ENCODE measurements around the gene CCDC88A. TPM values are rescaled to one million over a fixed set of nuclear protein-coding genes. Genes with fewer than 3 reads are reported as not detected.

CCDC88A gene
- total RNA-seq (2014; rRNA removed; shearing (Covaris generic)) (98.4 and 109 TPM in 2 replicates), total RNA-seq (2022) (110 and 132 TPM in 2 replicates), Bru-seq, nascent RNA (percentile 88 among the genes with signal in this experiment), BruChase-seq, experiment 1, labeled RNA remaining after a 6-hour chase (percentile 88 among the genes with signal in this experiment), BruChase-seq, experiment 2, labeled RNA remaining after a 2-hour chase (percentile 88 among the genes with signal in this experiment)
- long read RNA-seq, full-length matches to known transcripts, result 8 of 29 reads
- long read RNA-seq, partial matches to known transcripts, result 14 of 29 reads
- long read RNA-seq, other reads (novel, unspliced or antisense), result 7 of 29 reads

GRCh38 chr2:55419679-55420438 is at the start of gene CCDC88A:
Gene CCDC88A (minus strand): TSS chr2:55419856. CDS start chr2:55419079, 777 bp downstream.
- TF ChIP-seq EZH2phosphoT487 (IDR thresholded peaks at IDR 0.05; ENCODE audit: borderline replicate concordance, low read depth, low read length) (no peak), CTCF (conservative IDR thresholded peaks at IDR 0.05; ENCODE audit: low read length) (peak; percentile 41; the same call in 1 of the 2 replicates)
- H3K4me3 ChIP-seq (ENCODE audit: low read depth, low read length, poor library complexity, severe bottlenecking), result peak within 1 kb of the TSS; percentile 81
- peaks cover 54% of the 10 kb centered on the region for H3K79me2 ChIP-seq (ENCODE audit: insufficient read depth, low read depth, low read length)
- no TSS peak for BruUV-seq (replicated peaks)
- CTCF ChIA-PET (ENCODE audit: unreplicated experiment), result no interaction called here
- POLR2A ChIA-PET, result interaction anchor here (0.6 to 1.2 kb wide), 6 partner anchors 10 to 787 kb away, joined by 3 to 8 read pairs (median 3); partner anchors contain the start of gene CFAP36
- H4K20me1 ChIP-seq (ENCODE audit: insufficient read depth, low read length), result peaks cover 10% of the 10 kb centered on the region; the same call in 1 of the 2 replicates
- peak; percentile 96 for DNase-seq (ENCODE audit: low spot score)
- H3K9me2 ChIP-seq (ENCODE audit: insufficient read depth, low read length), result no peaks in the 10 kb centered on the region
- peak within 1 kb of the TSS; percentile 73 for H3K27ac ChIP-seq (ENCODE audit: low read depth, low read length, poor library complexity, severe bottlenecking)
- H3K4me2 ChIP-seq (ENCODE audit: low read length), result peak within 1 kb of the TSS; percentile 95
- peaks cover 48% of the 10 kb centered on the region for H3K4me1 ChIP-seq (ENCODE audit: insufficient read depth, low read length, poor library complexity, severe bottlenecking)
- no peaks in the 10 kb centered on the region for H3K9me3 ChIP-seq (ENCODE audit: low read length)
- intact Hi-C loops (cut with micrococcal nuclease; ENCODE audit: unreplicated experiment), result loop anchor here (1.0 to 10.0 kb wide), 4 partner anchors 137 to 635 kb away; partner anchors contain the start of genes MTIF2 and PPP4R3B
- H3K36me3 ChIP-seq (ENCODE audit: insufficient read depth, low read length), result peaks cover 11% of the 10 kb centered on the region
- peak within 1 kb of the TSS; percentile 91 for H2AFZ ChIP-seq (ENCODE audit: low read length)

GRCh38 chr2:55461679-55462078 is 42.0 kb upstream of the CCDC88A start:
- Histone ChIP-seq H3K4me1 (ENCODE audit: insufficient read depth, low read length, poor library complexity, severe bottlenecking) (no peaks in the 10 kb centered on the region), H3K4me3 (ENCODE audit: low read depth, low read length, poor library complexity, severe bottlenecking) (no peak overlapping the region), H3K4me2 (ENCODE audit: low read length) (no peak overlapping the region), H3K27ac (ENCODE audit: low read depth, low read length, poor library complexity, severe bottlenecking) (no peak overlapping the region), H4K20me1 (ENCODE audit: insufficient read depth, low read length) (no peaks in the 10 kb centered on the region), H3K79me2 (ENCODE audit: insufficient read depth, low read depth, low read length) (no peaks in the 10 kb centered on the region), H3K9me3 (ENCODE audit: low read length) (no peaks in the 10 kb centered on the region), H2AFZ (ENCODE audit: low read length) (no peak overlapping the region), H3K9me2 (ENCODE audit: insufficient read depth, low read length) (no peaks in the 10 kb centered on the region), H3K36me3 (ENCODE audit: insufficient read depth, low read length) (no peaks in the 10 kb centered on the region)
- no TSS peak for BruUV-seq (replicated peaks)
- no peak for DNase-seq (ENCODE audit: low spot score)
- no peak for TF ChIP-seq CTCF (conservative IDR thresholded peaks at IDR 0.05; ENCODE audit: low read length)
- CTCF ChIA-PET (ENCODE audit: unreplicated experiment), result no interaction called here
- intact Hi-C loops (cut with micrococcal nuclease; ENCODE audit: unreplicated experiment), result no loop called here
- POLR2A ChIA-PET, result interaction anchor here (0.5 kb wide), 1 partner anchor 1347 kb away, joined by 3 read pairs; no protein-coding TSS in a partner anchor
